Measurements from ENCODE around the gene RGS19.

RGS19 gene

DNA sequence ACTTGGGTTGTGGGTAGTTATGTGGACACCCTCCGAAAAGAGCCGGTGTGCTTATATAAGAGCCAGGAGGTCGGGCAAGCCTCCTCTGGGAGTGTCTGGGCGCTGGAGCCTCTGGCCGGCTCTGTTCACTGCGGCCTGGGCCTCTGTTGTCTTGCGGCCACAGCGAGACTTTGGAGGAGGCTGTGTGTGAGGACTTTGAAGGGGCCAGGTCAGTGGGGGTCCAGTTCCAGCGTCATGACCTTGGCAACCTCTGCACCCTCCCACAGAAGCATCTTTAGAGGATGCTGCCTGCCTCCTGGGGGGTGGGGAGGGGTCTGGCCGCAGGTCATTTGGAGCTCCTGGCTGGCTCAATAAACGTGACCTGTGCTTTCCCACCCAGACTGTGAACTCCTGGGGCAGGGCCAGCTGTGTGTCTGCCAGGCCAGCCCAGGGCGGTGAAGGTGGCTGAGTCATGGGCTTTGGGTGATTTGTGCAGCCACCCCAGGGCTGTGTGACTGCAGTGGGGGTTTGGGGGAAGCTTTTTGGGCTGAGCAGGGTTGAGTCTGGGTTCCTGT, 15.1 kb downstream of the RGS19 start:
- no peak for DNase-seq (ENCODE audit: low read depth)

DNA sequence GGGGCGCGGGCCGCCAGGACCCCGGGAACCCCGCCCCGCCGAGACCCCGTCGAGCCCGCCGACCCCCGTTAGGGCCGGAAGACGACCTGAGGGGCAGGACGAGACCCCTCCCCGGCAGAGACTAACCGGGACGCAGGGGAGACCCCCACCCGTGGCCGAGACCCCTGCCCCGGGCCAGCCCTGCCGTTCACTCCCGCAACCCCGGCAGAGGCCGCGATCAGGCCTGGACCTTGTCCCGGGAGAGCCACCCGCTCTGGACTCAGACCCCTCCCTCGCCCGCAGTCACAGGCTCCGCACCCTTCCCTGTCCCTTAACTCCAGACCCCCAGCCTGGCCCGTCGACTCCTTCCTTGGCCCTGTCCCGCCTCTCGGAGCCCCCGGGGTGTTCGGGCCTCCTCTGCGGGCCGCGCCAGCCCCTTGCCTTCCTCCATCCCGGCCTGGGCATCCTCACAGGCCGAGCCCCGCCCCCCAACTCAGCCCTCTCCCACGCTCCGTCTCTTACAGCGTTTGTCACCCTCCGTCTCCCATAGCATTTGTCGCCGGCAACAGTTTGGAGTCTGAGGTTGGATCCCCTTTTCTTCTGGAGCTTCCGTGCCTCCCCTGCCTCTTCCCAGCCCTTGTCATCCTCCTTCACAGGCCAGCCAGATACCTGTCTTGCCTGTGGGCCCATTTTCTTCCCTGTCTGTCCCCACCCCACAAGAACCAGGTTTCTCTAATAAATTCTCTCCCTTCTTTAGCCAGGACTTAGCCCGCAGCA, 15.8 kb downstream of the RGS19 start:
- no peak for DNase-seq (ENCODE audit: low read depth)

DNA sequence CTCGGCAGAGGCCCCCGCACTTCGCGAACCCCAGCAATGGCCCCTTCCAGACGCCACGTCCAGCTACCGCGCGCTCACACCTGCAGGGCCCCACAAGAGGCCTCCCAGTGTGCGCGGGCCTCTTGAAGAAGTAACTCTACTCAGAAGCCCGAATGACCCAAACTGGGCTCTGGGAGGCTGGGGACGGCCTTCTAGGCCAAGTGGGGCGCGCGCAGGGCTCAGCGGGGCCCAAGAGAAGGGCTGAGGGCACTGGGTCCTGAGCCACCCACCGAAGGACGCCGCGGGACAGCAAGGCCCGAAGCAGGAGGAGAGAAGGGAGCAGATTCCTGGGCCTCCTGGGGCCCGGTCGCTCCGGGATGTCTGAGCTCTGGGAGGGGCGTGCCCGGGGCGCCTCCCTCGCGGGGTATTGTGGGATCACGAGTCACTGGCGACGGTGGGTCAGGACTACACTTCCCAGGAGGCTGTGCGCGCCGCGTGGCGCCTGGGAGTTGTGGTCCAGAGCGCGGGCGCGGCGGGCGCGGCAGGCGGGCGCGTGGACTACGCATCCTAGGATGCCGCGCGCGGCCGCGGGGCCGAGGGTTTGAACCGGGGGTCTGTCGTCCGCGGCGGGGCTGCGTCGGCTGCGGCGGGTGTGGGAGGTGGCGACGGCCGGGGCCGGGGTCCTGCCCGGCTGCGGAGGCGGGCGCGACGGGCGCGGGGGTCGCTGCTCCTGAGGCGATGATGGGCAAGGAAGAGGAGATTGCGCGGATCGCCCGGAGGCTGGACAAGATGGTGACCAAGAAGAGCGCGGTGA, 16.5 kb downstream of the RGS19 start, which contains the start of gene TCEA2:
Gene TCEA2 (plus strand): TSS at position 603 of the 793 bp plus-strand sequence. CDS start 115 bp downstream, at position 718.
- DNase-seq (ENCODE audit: low read depth), result peak; percentile 80

DNA sequence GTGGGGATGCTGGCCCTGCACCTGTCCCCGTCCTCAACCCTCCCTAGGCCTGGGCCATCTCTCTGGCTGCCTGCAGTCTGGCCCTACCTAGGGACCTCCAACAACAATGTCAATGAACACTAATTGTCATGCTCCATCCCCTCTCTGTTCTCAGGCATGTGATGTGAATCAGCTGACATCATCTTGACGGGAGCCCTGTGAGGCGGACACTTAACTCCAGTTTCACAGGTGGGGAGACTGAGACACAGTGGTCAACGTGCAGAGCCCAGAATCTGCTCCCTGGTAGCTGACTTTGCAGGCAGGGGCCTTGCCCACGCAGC, 17.1 kb downstream of the RGS19 start:
- no peak for DNase-seq (ENCODE audit: low read depth)

DNA sequence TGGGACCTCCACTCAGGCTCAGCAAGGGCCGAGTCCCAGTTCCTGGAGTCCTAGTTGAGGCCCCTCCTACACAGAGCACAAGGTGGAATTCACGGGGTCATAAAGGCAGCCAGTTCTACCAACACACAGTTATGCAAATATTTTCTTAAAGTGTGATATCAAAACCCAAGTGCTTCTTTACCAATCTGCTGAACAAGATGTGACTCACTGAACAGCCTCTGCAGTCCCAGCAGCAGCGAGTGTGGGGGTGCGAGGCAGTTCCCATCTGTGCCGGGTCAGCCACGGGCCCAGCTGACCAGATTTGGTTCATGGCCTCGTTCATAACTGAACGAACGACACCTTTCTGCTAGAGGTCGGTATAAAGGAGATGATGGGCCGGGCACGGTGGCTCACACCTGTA, 20.8 kb downstream of the RGS19 start:
- DNase-seq (ENCODE audit: low read depth), result no peak

DNA sequence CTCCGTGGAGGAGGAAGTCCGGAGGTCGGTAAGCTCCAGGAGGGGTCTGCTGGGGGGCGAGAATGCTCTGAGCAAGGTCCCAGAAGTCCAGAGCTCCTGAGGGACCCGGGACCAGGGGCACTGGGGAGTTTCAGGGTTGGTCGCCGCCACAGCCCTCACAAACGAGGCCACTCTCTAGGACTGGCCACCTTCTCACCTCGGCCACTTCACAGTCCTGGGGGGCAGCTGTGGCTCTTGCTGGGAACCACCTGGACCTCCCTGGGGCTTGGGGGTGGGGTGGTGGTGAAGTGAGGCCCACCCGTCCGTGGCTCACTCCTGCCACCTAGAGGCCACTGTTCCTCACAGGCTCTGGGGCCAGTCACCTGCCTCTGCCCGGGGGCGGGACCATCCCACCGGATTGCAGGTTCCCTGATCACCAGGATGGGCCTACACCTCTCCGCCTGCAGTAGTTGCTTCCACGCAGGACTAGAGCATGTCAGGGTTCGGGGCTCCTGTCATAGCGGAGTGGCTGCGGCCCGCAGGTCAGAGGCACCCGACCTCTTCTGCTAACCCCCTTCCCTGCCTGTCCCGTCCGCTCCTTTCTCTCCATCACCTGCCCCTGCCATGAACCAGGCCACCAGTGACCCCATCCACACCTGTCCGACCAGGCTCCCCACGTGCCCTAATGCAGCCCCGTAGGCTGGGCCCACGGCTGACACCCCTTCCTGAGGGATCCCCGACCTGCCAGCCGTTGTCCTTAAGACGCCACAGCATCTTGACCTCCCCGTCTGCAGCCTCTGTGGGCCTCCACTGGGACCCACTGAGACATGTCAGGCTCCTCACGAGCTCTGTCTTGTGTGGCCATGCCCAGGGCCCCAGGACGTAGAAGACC, 21.5 kb downstream of the RGS19 start:
- DNase-seq (ENCODE audit: low read depth), result peak; percentile 67

DNA sequence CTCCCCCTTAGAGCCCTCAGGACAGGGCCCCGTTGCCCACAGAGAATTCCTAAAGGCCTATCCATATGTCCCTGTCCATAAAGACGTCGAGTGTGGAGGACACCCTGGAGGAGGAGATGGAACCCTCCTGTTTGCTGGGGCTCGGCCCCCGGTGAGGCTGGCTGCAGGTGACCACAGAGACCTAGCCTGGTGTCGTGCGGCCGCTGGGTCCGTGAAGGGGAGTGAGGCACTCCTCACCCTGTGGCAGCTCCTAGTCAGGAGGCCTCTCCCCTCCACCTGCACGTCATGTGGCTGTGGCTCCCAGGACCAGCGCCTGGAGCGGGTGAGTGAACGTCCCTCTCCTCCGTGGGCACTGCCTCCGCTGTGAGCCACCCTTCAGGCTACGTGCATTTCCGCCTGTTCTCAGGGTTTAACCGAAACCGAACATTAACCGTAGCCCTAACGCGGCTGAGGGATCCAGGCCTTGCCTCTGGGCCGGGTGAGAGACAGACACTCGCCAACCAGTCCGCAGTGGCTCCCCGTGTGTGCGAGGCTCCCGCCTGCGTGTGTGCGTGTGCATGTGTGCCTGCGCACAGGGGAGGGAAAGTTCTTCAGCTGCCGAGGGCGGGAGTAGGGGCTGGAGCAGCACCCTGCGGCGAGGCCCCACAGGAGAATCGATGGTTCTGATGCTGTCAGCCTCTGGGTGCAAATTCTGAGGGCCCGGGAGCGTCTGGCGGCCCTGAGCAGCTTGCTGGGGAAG, 22.3 kb downstream of the RGS19 start:
- DNase-seq (ENCODE audit: low read depth), result no peak

DNA sequence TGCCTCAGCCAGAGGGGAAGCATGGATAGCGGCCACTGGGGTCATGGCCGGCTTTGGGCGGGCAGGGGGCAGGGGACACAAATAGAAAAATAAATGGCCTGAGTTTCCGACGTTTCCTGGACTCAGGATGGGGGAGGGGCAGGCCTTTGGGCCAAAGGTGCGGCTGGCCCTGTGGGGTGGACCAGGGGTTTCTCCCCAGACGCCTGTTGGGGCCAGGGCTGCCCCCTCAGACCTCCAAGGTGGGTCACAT, 22.8 kb downstream of the RGS19 start:
- DNase-seq (ENCODE audit: low read depth), result no peak

DNA sequence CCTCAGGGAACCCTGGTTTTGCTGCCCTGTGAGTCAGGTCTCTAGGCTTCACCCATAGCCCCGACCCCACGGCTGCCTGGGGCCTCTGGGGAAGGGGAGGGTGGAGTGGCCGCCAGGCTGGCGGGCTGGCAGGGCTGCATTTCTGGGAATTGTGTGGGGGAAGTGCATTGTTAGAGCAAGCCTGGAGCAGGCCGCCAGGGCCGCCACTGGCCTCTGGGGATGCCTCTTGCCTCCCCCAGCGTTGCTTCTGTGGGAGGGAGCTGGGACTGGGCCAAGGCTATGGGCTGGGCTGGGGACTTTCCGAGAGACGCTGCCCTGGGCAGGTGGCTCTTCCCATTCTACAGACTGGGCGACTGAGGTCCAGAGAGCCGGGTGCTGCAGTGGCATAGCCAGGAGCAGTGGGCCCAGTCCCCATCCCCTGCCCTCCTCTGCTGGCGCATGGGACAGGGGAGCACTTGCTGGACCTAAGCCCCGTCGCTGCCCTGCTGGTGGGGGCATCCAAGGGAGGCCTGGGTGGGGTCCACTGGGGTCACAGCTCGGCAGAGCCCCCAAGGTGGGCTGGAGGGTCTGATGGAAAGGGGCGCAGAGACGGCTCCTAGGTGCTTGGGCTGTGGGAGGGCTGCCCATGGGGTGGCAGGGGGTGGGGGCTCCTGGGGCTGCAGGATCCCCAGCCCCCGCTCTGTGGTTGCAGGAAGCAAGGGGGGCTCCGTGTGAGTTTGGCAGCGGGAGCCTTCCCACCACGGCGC, 23.3 kb downstream of the RGS19 start:
- no peak for DNase-seq (ENCODE audit: low read depth)

DNA sequence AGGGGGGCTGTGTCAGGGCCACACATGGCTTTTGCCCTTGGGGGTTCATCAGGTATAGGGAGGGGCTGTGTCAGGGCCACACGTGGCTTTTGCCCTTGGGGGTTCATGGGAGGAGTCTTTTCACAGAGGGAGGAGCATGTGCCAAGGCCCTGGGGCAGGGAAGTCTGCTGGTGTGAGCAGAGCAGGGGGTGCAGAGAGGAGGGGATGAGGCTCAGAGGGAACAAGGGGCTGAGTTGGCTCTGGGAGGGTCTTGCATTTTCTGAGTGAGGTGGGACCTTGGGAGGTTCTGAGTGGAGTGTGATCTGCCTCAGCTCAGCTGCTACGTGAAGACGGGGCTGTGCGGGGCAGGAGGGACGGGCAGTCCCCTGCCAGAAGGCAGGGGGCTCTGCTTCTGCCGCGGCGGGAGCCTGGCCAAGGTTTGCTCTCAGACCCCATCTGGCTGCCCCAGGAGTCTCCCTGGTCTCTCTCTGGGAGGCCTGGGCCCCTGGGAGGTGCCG, 23.9 kb downstream of the RGS19 start:
- DNase-seq (ENCODE audit: low read depth), result no peak

DNA sequence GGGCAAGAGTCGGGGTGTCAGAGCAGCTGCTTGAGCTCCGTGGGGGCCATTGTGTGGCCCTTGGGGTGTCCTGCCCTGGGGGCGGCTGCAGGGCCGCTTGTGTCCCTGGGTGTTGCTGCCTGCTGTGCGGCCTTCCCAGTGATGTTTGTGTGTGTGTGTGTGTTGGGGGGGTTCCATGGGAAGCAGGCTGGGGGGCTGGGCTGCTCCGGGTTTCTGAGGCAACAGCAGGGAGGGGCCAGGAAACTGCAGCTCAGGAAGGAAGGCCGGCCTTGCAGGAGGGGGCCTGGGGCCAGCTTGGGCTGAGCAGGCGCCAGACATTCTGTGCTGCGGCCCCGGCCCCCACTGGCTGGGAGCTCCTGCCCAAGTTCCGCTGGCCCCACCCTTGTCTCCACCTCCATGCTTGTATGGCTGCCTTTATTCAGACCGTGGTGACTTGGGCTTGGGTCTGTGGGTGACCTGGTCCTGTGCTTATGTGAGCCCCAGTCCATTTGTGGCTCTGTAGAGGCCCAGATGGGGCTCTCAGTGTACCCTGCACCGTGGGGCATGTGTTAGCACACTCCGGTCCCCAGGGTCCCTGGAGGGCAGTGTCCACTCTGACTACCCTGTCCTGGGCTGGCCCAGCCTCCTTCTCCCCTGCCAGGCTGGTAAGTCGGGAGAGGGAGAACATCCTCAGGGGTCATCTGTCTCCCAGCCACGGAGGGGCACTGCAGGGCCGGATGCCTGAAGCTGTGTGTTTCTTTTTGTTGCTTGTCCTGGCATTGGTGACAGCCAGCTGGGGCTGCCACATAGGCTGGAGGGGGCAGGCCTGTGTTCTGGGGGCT, 25.3 kb downstream of the RGS19 start:
- no peak for DNase-seq (ENCODE audit: low read depth)

DNA sequence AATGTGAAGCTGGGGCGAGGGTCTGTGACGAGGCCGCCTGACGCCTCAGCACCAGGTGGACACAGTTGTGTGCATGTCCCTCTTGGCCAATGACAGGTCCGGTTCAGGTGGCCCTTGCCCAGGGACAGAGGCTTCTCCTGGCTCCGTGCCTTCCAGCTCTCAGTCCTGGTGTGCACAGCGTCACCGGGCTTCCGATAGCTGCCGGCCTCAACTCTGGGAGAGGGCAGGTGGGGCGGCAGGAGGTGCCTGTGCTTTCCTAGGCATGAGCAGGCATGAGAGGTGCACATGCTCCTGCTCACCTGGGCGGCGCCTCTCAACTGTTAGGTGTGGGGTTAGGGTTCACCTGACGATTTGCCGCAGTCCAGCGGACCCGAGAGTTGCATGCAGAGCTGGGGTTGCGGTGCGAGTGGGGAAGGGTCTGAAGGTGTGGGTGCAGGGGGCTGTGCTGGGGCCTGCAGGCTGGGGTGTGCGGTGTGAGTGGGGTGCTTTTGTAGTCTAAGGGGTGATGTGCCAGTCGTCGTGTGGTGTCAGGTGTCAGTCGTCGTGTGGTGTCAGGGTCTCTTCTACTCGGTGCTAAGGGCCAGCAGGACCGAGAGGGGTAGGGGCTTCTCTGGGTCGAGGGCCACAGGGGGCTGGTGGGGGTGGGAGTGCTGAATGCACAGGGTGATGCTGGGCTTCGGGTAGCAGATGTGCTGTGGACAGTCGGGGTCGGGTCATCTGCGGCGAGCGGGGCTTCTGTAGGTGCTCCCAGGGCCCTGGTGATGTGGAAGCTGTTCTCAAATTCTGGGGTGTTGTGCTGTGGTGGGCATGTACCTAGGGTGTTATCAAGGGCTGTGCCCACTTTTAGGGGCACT, 26.1 kb downstream of the RGS19 start:
- DNase-seq (ENCODE audit: low read depth), result no peak

DNA sequence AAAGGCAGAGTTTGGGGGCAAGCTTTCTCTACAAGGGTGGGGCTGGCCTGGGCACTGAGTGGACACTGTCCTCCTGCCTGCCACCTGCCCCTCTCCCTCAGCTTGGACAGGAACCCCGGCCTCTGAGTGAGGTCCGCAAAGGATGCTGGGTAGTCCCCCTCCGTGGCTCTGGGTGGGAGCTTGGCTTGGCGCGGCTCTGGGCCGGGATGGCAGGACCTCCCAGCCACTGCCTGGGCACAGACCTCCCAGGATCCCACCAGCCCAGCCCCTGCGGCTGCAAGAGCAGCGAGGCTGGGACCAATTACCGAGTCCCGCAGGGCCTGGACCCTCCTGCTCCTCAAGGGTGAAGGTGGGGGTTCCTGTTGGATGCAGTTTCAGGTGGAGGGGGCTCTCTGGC, 27.0 kb downstream of the RGS19 start:
- DNase-seq (ENCODE audit: low read depth), result no peak

DNA sequence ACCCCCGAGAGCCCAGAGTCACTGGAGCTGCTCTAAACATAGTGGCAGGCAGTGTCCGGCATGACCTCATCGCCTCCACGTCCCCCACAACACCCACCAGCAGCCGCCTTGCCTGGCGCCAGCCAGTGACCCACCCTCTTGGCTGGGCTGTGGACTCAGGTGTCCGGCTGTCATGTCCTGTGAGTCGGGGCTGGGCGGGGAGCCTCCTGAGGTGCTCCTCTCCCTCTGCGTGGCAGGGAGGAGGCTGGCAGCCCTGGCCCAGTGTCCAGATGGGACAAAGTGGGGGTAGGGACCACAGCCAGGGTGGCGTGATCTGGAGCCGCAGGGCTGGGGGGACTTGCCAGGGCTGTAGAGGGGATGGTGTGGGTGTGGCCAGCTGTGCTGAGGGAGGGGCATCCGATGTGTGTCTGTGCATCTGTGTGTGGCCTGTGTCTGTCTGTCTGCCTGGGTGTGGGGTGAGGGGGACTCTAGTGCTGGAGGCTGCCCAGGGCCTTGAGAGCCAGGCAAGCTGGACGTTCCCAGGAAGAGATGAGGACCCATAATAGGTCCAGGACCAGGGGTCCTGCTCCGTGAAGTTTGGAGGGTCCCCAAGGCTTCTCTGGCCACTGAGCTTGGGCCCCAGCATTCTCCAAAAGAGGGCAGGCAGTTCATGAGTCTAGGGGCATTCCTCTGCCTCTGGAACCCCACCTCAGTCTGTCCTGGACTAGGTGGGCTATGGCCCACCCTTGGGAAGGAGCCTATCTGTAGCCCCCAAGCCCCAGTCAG, 27.6 kb downstream of the RGS19 start:
- DNase-seq (ENCODE audit: low read depth), result no peak

DNA sequence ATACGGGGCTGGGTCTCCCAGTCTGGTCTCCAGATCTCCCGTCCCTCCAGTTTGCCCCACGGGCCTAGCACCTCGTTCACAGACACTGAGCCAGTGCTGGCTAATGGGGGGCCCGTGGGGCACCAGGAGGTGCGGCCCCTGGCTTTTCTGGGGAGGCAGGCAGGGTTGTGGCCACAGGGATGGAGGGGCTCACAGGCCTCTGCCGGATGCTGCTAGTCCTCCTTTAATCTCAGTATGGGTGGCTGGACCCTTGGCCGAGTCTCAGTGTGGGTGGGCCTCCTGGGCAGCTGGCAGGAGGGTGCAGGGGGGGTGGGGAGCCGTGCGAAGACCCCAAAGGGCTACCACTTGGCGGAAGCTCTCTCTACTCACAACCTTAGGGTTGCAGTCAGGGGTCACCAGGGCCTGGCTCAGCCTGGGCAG, 28.3 kb downstream of the RGS19 start:
- DNase-seq (ENCODE audit: low read depth), result no peak

DNA sequence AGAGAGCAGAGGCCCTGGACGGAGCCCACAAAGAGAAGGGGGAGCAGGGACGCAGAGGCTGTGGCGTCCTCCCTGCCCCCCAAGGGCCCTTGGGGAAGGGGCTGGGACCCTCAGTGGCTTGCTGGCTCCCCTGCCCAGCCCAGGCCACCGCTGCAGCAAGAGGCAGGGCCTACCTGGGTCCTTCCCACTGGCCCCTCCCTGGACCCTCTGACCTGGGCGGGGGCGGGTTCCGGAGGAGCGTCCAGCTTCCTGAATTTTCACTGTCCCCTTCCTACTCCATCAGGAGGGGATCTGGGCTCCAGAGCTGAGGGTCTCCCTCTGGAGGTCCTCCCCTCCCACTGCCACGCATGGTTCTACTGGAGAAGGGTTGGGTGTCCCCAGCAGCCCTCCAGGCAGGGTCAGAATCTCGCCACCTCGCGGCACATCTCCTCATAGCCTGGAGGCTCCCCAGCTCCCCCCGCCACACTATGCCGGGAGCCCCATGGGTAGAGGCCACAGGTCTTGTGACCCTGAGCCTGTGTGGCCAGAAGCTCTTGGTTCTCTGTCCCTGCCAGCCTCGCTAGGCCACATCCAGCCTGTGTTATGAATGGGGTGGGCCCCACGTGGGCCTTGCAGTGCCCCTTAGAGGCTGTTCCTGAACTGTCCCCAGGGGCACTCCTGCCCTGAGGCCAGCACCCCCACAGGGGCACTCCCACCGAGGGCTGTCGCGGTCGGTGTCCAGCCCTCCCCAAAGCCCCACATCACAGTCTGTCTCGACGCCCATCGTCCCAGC, 28.9 kb downstream of the RGS19 start:
- DNase-seq (ENCODE audit: low read depth), result no peak

DNA sequence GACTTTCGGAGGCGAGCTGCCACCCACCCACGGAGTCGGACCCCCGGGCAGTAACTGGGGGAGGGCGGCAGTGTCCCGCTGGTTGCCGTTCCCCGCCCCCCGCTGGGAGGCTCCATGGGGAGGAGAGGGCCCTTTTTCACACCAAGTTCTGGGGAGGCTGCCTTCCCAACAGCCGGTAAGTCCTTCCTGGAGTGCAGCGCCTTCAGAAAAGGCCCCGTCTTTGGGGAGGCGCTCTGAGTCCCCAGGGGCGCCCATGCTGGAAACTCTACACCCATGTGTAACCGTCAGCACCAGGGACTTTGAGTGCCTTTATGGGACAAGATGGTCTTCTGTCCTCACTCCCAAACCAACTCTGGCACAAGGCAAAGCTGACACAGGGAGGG, 29.4 kb downstream of the RGS19 start:
- DNase-seq (ENCODE audit: low read depth), result no peak

All from stimulated activated CD8-positive, alpha-beta memory T cell treated with anti-CD3 and anti-CD28 coated beads, Interleukin-15, amount 100 ng/mL, for 24 hours (primary cell).